Measurements from ENCODE around the gene RNF13. TPM values are rescaled to one million over a fixed set of nuclear protein-coding genes. Genes with fewer than 3 reads are reported as not detected.

Gene RNF13
- total and polyA plus RNA-seq, 2 donors (not counting 3 experiments of a cell fraction or from before 2014, with no cell fraction given), result 16.4 to 27.1 TPM

GRCh38 chr3:149969940-149970715 lies 157.1 kb downstream of the RNF13 start:
- Histone ChIP-seq H3K4me3 (replicated peaks in 1 of 3; ENCODE audit: insufficient read depth in 1 of 3, low read depth in 1 of 3, low read length in 3 of 3) (peak overlapping the region; percentile 65 to 92 (median 88)), H3K4me2 (ENCODE audit: insufficient read depth, low read length) (peak overlapping the region; percentile 91), H2AFZ (ENCODE audit: low read depth, low read length) (peak overlapping the region; percentile 88), H3K79me2 (ENCODE audit: control insufficient read depth, insufficient read depth, low read length) (peaks cover 52% of the 10 kb centered on the region), H3K4me1 (ENCODE audit: control insufficient read depth, extremely low read depth, insufficient read depth, low read length) (peaks cover 27% of the 10 kb centered on the region), H3K9me1 (replicated peaks; ENCODE audit: control insufficient read depth, extremely low read depth, insufficient read depth, low read length) (no peaks in the 10 kb centered on the region), H3K9me3 (replicated peaks; ENCODE audit: control insufficient read depth, insufficient read depth, low read length) (no peaks in the 10 kb centered on the region), H3K27ac (ENCODE audit: insufficient read depth, low read depth, low read length) (peak overlapping the region; percentile 94), H3K36me3 (ENCODE audit: control insufficient read depth in 2 of 2, extremely low read depth in 1 of 2, insufficient read depth in 2 of 2, low read length in 2 of 2) (peaks cover 3 to 11% of the 10 kb centered on the region in 2 experiments), H3K27me3 (ENCODE audit: control insufficient read depth in 2 of 2, insufficient read depth in 2 of 2, low read length in 2 of 2) (peaks cover 0 to 3% of the 10 kb centered on the region in 2 experiments), H3K9ac (replicated peaks; ENCODE audit: extremely low read depth, insufficient read depth, low read length) (peak overlapping the region; percentile 98), H4K20me1 (replicated peaks; ENCODE audit: control insufficient read depth, extremely low read depth, insufficient read depth, low read length) (peaks cover 2% of the 10 kb centered on the region)
- CTCF ChIA-PET, result interaction anchor here (0.5 to 3.0 kb wide), 9 partner anchors 12 to 793 kb away, joined by 3 to 14 read pairs (median 5); partner anchors contain the start of gene SIAH2
- dilution Hi-C loops (cut with MboI; ENCODE audit: extremely low pct_ligation_motif_present, low sequenced_read_pairs), result no loop called here
- intact Hi-C loops (cut with micrococcal nuclease), result loop anchor here (1.0 to 10.0 kb wide), 7 partner anchors 33 to 1455 kb away; partner anchors contain the start of genes ERICH6, RNF13 and SELENOT
- peak; percentile 21 for TF ChIP-seq POLR2AphosphoS5 (IDR thresholded peaks at IDR 0.05; ENCODE audit: insufficient read depth, low read depth, low read length)
- TF ChIP-seq CTCF (IDR thresholded peaks at IDR 0.05; ENCODE audit: extremely low read depth in 1 of 2, insufficient read depth in 1 of 2, low read depth in 1 of 2, low read length in 2 of 2), result no peak
- TF ChIP-seq JUN (IDR thresholded peaks at IDR 0.05; ENCODE audit: borderline replicate concordance, insufficient read depth, insufficient read length, low read depth), result no peak
- TF ChIP-seq POLR2A (IDR thresholded peaks at IDR 0.05; ENCODE audit: low read depth, low read length), result peak; percentile 30
- TF ChIP-seq MYC (IDR thresholded peaks at IDR 0.05; ENCODE audit: low read depth, low read length), result no peak
- no TSS peak for BruUV-seq (replicated peaks)
- peak; percentile 90 for DNase-seq (ENCODE audit: low read depth, low spot score)
- FAIRE-seq, result peak; percentile 55
- POLR2A ChIA-PET, result no interaction called here

Data from endothelial cell of umbilical vein (primary cell).